SK-N-MC (cell line): ENCODE results near the gene IP6K1.

Experiments
- EZH2 ChIP-seq: fragments of 200-600 bp; sonication (generic); IDR thresholded peaks from one replicate; pipeline ENCODE4 v1.6.1; 2017; ENCODE audit warnings: antibody characterized with exemption
- POLR2AphosphoS5 ChIP-seq: IDR thresholded peaks from 2 replicates; pipeline ENCODE4 v1.6.1; 2012; ENCODE audit warnings: mild to moderate bottlenecking, low read depth, low read length, borderline replicate concordance

DNA sequence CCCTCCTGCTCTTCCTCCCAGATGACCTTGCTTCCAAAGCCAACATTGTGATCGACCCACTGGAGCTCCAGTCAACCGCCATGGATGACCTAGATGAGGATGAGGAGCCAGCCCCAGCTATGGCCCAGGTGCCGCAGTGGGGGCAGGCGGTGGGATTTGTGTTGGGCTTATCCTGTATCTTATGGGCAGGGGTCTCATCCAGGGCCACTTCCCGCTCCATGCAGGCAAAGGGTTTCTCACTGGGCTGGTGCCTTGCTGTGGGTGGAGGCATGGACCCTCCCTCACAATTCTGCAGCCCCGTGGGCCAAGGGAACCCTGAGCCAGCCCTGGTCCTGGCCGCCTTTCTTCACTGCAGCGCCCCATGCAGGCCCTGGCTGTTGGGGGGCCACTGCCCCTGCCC, 81.7 kb downstream of the IP6K1 start:
- no peak for TF ChIP-seq POLR2AphosphoS5
- no peak for TF ChIP-seq EZH2
